GM21515 (cell line): Measurements from ENCODE around the gene STXBP2.

Source experiments
- ATAC-seq: cut with Tn5 transposase; IDR thresholded peaks from one replicate; pipeline ENCODE4 v1.9.1; 2021; ENCODE audit not compliant: unreplicated experiment

The STXBP2 gene

GRCh38 chr19:7677669-7678311 is 40.9 kb downstream of the STXBP2 start:
- no peak for ATAC-seq

GRCh38 chr19:7678971-7679751 is 42.3 kb downstream of the STXBP2 start:
- ATAC-seq: no peak

DNA sequence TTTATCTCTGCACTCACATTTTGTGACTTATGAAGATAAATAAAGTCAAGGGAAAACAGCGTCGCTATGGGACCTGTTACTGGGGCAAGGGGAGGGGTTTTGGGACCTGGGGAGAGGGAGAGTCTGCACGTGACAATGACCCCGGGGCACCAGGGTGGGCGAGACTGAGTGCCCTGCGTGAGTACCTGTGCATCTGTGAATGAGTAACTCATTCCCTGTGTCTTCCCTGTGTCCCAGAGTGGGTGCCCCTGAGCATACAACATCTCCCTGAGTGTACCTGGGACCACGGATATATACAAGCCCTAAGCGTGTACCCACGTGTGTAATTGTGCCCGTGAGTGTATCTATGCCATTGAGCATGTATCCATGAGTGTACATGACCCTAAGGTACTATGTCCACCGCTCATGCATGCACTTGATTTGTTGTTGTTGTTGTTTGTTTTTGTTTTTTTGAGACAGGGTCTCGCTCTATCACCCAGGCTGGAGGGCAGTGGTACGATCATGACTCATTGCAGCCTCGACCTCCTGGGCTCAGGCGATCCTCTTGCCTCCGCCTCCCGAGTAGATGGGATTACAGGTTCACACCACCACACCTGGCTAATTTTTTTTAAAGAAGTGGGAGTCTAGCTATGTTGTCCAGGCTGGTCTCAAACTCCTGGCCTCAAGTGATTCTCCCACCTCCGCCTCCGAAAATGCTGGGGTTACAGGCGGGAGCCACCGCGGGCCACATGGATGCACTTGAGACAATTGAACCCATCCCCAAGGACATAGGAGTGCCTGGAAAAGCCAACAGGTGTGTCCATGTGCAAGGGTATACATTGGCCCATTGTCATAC is 43.1 kb downstream of the STXBP2 start:
- no peak for ATAC-seq

DNA sequence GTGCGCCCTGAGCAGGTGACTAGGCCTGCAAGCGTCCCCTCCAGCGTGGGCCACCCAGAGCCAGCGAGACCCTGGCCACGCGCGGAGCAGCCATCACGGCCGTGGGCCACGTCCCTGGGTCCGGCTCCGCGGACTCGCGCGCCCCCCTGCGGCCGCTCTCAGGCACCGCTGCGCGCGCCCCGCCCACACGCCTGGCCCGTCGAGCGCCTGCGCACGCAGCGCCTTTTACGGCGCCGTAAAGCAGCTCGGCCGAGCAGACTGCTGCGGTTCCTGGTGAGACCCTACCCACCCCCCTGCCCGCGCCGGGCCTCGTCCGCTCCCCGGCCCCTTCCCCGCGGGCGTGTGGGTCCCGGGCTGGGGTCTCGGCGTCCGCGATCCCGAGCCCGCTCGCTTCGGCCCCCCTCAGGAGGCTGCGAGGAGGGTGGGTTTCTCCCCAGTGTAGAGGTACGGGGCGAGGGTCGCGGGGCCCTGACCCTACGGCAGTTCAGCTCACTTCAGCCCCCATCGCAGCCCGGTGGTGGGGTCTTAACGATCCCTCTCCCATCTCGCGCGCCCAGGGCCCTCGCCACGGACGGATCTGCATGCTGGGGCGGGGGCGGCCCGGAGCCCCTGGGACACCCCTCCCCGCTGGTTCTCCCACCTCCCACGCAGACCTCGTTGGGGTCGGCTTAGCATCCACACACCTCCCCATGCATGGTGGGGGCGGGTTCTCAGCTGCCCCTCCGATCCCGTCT is 43.9 kb downstream of the STXBP2 start, which contains the start of gene TRAPPC5:
TSS of gene TRAPPC5 (plus strand) at position 228 of the 734 bp plus-strand sequence. CDS start 1,421 bp downstream, outside the sequence.
- peak; percentile 46 for ATAC-seq

DNA sequence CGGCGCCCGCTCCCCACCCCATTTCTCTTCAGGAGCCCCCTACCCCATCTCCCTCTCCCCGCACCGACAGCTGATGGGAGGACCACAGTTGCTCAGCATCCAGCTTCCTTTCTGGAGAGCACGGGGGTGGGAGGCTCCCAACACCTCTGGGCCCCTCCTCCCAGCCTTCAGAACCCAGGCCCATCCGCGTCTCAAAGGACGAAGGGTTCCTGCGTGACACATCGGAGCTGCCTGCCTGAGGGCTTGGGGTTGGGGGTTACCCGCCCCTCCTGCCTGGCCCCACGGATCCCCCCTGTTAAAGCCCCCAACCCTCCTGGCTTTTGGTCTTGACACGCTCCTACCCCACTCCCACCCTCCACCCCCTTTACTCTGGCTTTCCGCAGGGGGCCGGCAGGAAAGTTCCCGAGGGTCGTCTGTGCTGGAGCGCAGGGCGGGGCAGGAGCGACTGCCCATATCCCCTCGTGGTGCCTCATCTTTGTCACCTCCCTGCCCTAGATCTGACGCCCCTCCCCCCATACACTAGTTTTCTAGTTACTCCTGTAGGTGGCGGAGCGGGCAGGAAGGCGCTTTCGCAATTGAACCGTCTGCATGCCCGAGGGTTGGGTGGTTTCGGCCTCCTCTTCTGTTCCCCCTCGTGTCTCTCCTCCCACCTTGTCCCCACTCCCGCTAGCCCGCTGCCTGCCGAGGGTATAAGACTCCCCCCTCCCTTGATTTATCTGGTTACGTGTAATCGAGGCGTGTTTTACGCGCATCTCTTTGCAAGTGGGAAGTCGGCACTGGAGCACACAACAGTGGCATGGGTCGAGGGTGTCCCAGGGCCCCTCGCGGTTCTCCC is 44.6 kb downstream of the STXBP2 start:
- no peak for ATAC-seq

GRCh38 chr19:7682175-7682855 is 45.4 kb downstream of the STXBP2 start:
- ATAC-seq: no peak

DNA sequence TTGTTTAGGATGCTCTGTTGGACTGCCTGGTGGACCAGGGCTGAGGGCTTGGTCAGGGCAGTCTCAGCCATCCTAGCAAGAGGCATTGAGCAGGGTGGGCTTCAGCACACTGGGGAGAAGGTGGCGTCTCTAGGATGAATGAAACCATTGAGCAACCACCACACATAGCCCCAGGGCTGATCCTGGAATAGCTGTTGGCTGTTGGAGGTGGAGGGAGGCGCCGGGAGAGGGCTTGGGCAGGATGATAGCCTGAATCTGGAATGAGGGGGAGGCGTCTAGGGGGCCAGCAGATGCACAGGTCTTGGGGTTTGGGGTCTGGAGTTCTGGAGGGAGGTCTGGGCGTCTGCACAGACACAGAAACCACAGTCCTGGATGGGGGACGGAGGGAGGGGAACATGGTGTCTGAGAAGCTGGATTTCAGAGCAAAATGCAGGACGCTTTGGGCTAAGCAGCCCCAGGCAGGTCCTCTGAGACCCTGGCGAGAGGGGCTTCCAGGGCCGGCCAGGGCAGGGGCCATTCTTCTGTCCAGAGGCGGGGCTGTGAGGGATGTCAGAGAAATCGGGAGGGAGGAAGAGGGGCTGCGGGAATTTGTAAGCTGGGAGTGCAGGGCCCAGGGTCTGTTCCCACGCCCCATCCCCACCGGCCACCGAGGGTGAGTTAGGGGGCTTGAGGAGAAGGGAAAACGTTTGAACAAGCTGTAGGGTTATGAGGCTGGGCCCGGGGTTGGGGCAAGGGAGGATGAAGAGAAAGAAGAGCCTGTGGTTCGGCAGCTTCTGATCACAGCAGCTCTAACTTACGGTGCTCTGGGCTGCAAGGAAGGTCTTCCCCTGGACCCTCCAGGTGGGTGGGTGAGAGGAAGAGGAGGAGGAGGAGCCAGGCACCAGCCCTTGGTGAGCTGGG is 48.9 kb downstream of the STXBP2 start:
- ATAC-seq: no peak

- no peak for ATAC-seq
These were observed 50.3 kb downstream of the STXBP2 start for GRCh38 chr19:7687177-7687576.

- ATAC-seq: no peak
These were observed 52.3 kb downstream of the STXBP2 start for GRCh38 chr19:7689165-7689564.

DNA sequence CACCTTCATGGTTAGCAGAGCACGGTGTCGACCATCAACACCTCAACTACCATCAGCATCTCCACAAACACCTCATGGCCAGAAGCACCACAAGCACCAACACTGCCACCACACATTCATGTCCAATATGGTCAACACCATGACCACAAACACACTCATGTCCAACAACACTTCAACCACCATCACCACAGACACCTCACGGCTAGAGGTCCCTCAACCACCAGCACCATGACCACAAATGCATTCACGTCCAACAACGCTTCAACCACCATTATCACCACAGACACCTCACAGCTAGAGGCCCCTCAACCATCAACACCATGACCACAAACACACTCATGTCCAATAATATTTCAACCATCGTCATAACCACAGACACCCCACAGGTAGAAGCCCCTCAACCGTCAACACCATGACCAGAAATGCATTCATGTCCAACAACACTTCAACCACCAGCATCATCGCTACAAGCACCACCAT is 53.9 kb downstream of the STXBP2 start:
- ATAC-seq: no peak

DNA sequence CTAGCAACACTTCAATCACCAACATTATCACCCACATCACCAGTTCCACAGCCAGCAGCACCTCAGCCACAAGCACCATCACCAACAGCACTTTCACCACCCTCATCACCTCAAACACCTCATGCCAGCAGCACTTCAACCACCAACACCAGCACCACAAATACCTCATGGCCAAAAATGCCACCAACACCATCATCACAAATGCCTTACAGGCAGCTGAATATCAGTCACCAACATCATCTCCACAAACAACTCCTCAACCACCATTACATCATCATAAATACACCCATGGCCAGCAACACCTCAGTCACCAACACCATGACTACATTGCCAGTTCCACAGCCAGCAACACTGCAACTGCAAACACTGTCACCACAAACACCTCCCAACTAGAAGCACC is 54.6 kb downstream of the STXBP2 start:
- no peak for ATAC-seq

- ATAC-seq: no peak
These were observed 55.6 kb downstream of the STXBP2 start for GRCh38 chr19:7692417-7693088.

- no peak for ATAC-seq
These were observed 57.6 kb downstream of the STXBP2 start for GRCh38 chr19:7694499-7694898.
